Gastrocnemius medialis (tissue), 4 donors: ENCODE results near the gene RAB3A. TPM values are rescaled to one million over a fixed set of nuclear protein-coding genes. Genes with fewer than 3 reads are reported as not detected.

Source experiments
- ATAC-seq, 2 donors: fragments of 150-250 bp; one replicate each; pipeline ENCODE4 v1.9.1; 2016
- DNase-seq, 2 donors: peaks; one replicate each; pipeline ENCODE4 v3.0.0-alpha.2; 2019
- H3K27ac ChIP-seq, 4 donors: fragments of 200-600 bp; sonication (generic); 1 replicate in 1 of 4; 2 replicates in 3 of 4; pipeline ENCODE4 v1.5.1; 2016 to 2018; ENCODE audit warnings: mild to moderate bottlenecking in 2 of 4, moderate library complexity in 1 of 4
- H3K27me3 ChIP-seq, 3 donors: fragments of 200-600 bp; sonication (generic) in 2 of 3; 1 replicate in 1 of 3; 2 replicates in 2 of 3; pipeline versions ENCODE4 v1.5.1 to v1.6.0; 2016 to 2019; ENCODE audit warnings: mild to moderate bottlenecking in 1 of 3, moderate library complexity in 1 of 3
- H3K36me3 ChIP-seq, 2 donors: fragments of 200-600 bp; sonication (generic) in 1 of 2; one replicate each; pipeline ENCODE4 v1.5.1; 2017 to 2018
- H3K4me1 ChIP-seq, 2 donors: fragments of 200-600 bp; sonication (generic) in 1 of 2; one replicate each; pipeline ENCODE4 v1.5.1; 2016 to 2017; ENCODE audit warnings: mild to moderate bottlenecking in 2 of 2
- H3K4me3 ChIP-seq, 4 donors: fragments of 200-600 bp; sonication (generic) in 3 of 4; 1 replicate in 1 of 4; 2 replicates in 3 of 4; pipeline ENCODE4 v1.5.1; 2016 to 2019; ENCODE audit warnings: mild to moderate bottlenecking in 2 of 4
- H3K9me3 ChIP-seq, 3 donors: fragments of 200-600 bp; sonication (generic) in 2 of 3; 1 replicate in 1 of 3; 2 replicates in 2 of 3; pipeline ENCODE4 v1.5.1; 2016 to 2019
- CTCF ChIP-seq, 5 experiments: fragments of 450-650 bp in 3 of 5; fragments of 200-600 bp in 2 of 5; sonication (generic) in 2 of 5; IDR thresholded peaks in 4 of 5; conservative IDR thresholded peaks in 1 of 5; 1 replicate in 4 of 5; 2 replicates in 1 of 5; pipeline ENCODE4 v1.5.1; 2016 to 2019; ENCODE audit warnings: antibody characterized with exemption in 5 of 5, mild to moderate bottlenecking in 3 of 5, moderate library complexity in 3 of 5
- POLR2A ChIP-seq, 2 donors: fragments of 450-650 bp; IDR thresholded peaks; one replicate each; pipeline ENCODE4 v1.6.1; 2017; ENCODE audit warnings: antibody characterized with exemption in 2 of 2, mild to moderate bottlenecking in 2 of 2, moderate library complexity in 2 of 2
- in situ Hi-C, 4 donors: fragments of 200-750 bp; cut with MboI; loops; one replicate each; pipeline versions ENCODE4 v1.15.0 to v1.8.0; 2017; ENCODE audit warnings: low sequenced_read_pairs in 4 of 4
- intact Hi-C: fragments of 100-400 bp; cut with DNase I; formaldehyde crosslinking; loops from one replicate; pipeline ENCODE4 v1.15.1; 2023; ENCODE audit warnings: low total_unique reads
- total RNA-seq, 4 donors: library from RNA; depleted of rRNA; stranded (reverse); fragments of >200 nt; gene quantifications; one replicate each; pipeline versions ENCODE4 v1.1.0 to v1.2.3, GENCODE V29; 2016

Gene RAB3A
- total RNA-seq, 4 donors from 2014 or later: 0.51 to 2.3 TPM; not detected in 2

- peaks cover 8 to 12% of the 10 kb centered on the region in 2 donors for H3K4me1 ChIP-seq
- ATAC-seq (no peak), DNase-seq (no peak)
- TF ChIP-seq CTCF (IDR thresholded peaks at IDR 0.05 in 4 of 5, conservative IDR thresholded peaks at IDR 0.05 in 1 of 5) (no peak), POLR2A (IDR thresholded peaks at IDR 0.05) (no peak)
- peak overlapping the region in 1 of 4 donors; percentile 4 for H3K27ac ChIP-seq
- H3K9me3 ChIP-seq: no peaks in the 10 kb centered on the region
- intact Hi-C loops (no loop called here), in situ Hi-C loops (no loop called here)
- H3K4me3 ChIP-seq: no peak overlapping the region
- peaks cover 0 to 3% (median 0%) of the 10 kb centered on the region in 3 donors for H3K27me3 ChIP-seq
- H3K36me3 ChIP-seq: peaks cover 0 to 20% of the 10 kb centered on the region in 2 donors
Observed at GRCh38 chr19:18172331-18173053, 31.4 kb downstream of the RAB3A start.

- Histone ChIP-seq H3K4me1 (peaks cover 8 to 12% of the 10 kb centered on the region in 2 donors), H3K27ac (no peak overlapping the region), H3K27me3 (no peaks in the 10 kb centered on the region), H3K4me3 (no peak overlapping the region), H3K36me3 (peaks cover 0 to 28% of the 10 kb centered on the region in 2 donors), H3K9me3 (no peaks in the 10 kb centered on the region)
- TF ChIP-seq CTCF (IDR thresholded peaks at IDR 0.05 in 4 of 5, conservative IDR thresholded peaks at IDR 0.05 in 1 of 5): no peak
- TF ChIP-seq POLR2A (IDR thresholded peaks at IDR 0.05): no peak
- in situ Hi-C loops: no loop called here
- no peak for ATAC-seq
- no peak for DNase-seq
- intact Hi-C loops: no loop called here
Observed at GRCh38 chr19:18171605-18172327, 32.1 kb downstream of the RAB3A start.

GRCh38 chr19:18170714-18171255 lies 33.1 kb downstream of the RAB3A start:
- H3K9me3 ChIP-seq: no peaks in the 10 kb centered on the region
- H3K27ac ChIP-seq: peak overlapping the region in 3 of 4 donors; percentile 34 to 58 (median 35)
- intact Hi-C loops: no loop called here
- H3K4me3 ChIP-seq: no peak overlapping the region
- TF ChIP-seq CTCF (IDR thresholded peaks at IDR 0.05 in 4 of 5, conservative IDR thresholded peaks at IDR 0.05 in 1 of 5): no peak
- peak in 1 of 2 donors; percentile 7 for TF ChIP-seq POLR2A (IDR thresholded peaks at IDR 0.05)
- H3K27me3 ChIP-seq: no peaks in the 10 kb centered on the region
- peaks cover 8 to 12% of the 10 kb centered on the region in 2 donors for H3K4me1 ChIP-seq
- peaks cover 0 to 36% of the 10 kb centered on the region in 2 donors for H3K36me3 ChIP-seq
- in situ Hi-C loops: no loop called here
- peak in 1 of 2 donors; percentile 38 for DNase-seq
- ATAC-seq: peak in 1 of 2 donors; percentile 30

- Histone ChIP-seq H3K27ac (no peak overlapping the region), H3K36me3 (peaks cover 0 to 54% of the 10 kb centered on the region in 2 donors), H3K4me3 (no peak overlapping the region), H3K9me3 (no peaks in the 10 kb centered on the region), H3K4me1 (peaks cover 3% of the 10 kb centered on the region in 2 donors), H3K27me3 (no peaks in the 10 kb centered on the region)
- no peak for ATAC-seq
- in situ Hi-C loops (loop anchor here in 3 of 4 donors (10.0 kb wide), 1 partner anchor 54 kb away; no protein-coding TSS in a partner anchor), intact Hi-C loops (loop anchor here (1.0 kb wide), 1 partner anchor 56 kb away; no protein-coding TSS in a partner anchor)
- DNase-seq: no peak
- no peak for TF ChIP-seq POLR2A (IDR thresholded peaks at IDR 0.05)
- no peak for TF ChIP-seq CTCF (IDR thresholded peaks at IDR 0.05 in 4 of 5, conservative IDR thresholded peaks at IDR 0.05 in 1 of 5)
Observed at GRCh38 chr19:18168673-18169381, 35.0 kb downstream of the RAB3A start.
